Measurements from ENCODE around the gene WBP1. TPM values are rescaled to one million over a fixed set of nuclear protein-coding genes. Genes with fewer than 3 reads are reported as not detected.

The WBP1 gene
- total and polyA plus RNA-seq, 10 of the 15 experiments (the other 5 are each of a cell fraction or from before 2014, with no cell fraction given): 4.2 to 76.8 (median 43.8) TPM

DNA sequence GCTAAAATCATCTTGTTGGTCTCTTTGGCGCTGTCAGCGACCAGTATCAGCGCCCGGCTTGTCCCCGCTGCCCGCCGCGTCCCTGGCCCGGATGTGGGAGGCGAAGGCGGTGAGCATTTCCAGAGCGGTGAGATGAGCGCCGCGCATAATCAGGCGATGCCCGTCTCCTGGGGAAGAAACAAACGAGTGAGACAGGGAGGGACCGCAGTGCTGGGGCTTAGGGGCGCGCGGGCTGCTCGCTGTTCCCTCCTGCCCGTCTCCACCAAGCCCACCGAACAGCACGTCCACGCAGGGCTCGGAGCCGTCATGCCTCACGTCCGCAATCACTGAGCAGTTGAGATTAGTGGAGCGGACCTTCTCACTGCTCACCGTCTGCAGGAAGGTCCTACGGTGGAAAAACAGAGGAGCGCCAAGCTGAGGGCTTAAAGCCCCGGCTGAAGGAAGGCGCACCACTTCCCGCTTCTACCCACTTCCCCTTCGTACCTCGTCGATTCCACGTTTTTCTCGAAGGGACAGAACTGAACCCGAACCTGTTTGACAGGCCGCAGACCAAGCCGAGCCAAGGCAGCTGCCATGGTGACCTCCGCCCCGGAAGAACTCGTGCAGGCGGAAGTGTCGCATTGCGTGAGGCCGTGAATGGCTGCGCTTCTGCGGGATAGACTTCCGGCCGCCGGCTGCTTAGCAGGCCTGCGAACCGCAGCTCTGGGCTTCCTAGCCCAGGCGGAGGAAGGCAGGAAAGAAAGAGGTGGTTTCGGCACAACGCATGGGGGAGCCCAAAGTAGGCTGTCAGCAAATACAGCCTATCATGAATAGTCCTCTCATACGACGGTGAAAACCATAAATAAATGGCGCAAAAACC is 14.1 kb downstream of the WBP1 start, which contains the start of gene MRPL53 (continued):
- TF ChIP-seq, protein P1, sequence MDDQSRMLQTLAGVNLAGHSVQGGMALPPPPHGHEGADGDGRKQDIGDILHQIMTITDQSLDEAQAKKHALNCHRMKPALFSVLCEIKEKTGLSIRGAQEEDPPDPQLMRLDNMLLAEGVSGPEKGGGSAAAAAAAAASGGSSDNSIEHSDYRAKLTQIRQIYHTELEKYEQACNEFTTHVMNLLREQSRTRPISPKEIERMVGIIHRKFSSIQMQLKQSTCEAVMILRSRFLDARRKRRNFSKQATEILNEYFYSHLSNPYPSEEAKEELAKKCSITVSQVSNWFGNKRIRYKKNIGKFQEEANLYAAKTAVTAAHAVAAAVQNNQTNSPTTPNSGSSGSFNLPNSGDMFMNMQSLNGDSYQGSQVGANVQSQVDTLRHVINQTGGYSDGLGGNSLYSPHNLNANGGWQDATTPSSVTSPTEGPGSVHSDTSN (IDR thresholded peaks at IDR 0.05; ENCODE audit: insufficient replicate concordance, low read depth, low read length): peak; percentile 54
- TF ChIP-seq FOXK2 (IDR thresholded peaks at IDR 0.05) (no peak; the same call in 1 of the 2 replicates), SMC3 (IDR thresholded peaks at IDR 0.05; ENCODE audit: borderline replicate concordance, low read length) (no peak), MLLT1 (IDR thresholded peaks at IDR 0.05) (peak; percentile 73), SUPT20H (IDR thresholded peaks at IDR 0.05; ENCODE audit: borderline replicate concordance, control insufficient read depth, low read depth, low read length) (no peak), POU2F2 (IDR thresholded peaks at IDR 0.05; ENCODE audit: borderline replicate concordance, low read depth, low read length) (peak; percentile 93), NFXL1 (IDR thresholded peaks at IDR 0.05; ENCODE audit: borderline replicate concordance) (no peak), SMAD1 (IDR thresholded peaks at IDR 0.05; ENCODE audit: low read depth, partially characterized antibody) (peak; percentile 52), EZH2 (IDR thresholded peaks at IDR 0.05; ENCODE audit: borderline replicate concordance, control insufficient read depth, low read depth, low read length) (no peak), PAX5 (IDR thresholded peaks at IDR 0.05; ENCODE audit: borderline replicate concordance, low read depth, low read length) (peak; percentile 88), ZBED1 (IDR thresholded peaks at IDR 0.05; ENCODE audit: borderline replicate concordance) (peak; percentile 81; the same call in 1 of the 2 replicates), POLR2AphosphoS5 (IDR thresholded peaks at IDR 0.05; ENCODE audit: low read length) (peak; percentile 96), ELK1 (IDR thresholded peaks at IDR 0.05; ENCODE audit: low read depth, low read length) (peak; percentile 95), RCOR1 (conservative IDR thresholded peaks at IDR 0.05; ENCODE audit: low read depth, low read length) (no peak)
- TF ChIP-seq, protein P2, sequence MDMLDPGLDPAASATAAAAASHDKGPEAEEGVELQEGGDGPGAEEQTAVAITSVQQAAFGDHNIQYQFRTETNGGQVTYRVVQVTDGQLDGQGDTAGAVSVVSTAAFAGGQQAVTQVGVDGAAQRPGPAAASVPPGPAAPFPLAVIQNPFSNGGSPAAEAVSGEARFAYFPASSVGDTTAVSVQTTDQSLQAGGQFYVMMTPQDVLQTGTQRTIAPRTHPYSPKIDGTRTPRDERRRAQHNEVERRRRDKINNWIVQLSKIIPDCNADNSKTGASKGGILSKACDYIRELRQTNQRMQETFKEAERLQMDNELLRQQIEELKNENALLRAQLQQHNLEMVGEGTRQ (IDR thresholded peaks at IDR 0.05; ENCODE audit: borderline replicate concordance, low read depth, low read length): no peak
- TF ChIP-seq, protein P3, sequence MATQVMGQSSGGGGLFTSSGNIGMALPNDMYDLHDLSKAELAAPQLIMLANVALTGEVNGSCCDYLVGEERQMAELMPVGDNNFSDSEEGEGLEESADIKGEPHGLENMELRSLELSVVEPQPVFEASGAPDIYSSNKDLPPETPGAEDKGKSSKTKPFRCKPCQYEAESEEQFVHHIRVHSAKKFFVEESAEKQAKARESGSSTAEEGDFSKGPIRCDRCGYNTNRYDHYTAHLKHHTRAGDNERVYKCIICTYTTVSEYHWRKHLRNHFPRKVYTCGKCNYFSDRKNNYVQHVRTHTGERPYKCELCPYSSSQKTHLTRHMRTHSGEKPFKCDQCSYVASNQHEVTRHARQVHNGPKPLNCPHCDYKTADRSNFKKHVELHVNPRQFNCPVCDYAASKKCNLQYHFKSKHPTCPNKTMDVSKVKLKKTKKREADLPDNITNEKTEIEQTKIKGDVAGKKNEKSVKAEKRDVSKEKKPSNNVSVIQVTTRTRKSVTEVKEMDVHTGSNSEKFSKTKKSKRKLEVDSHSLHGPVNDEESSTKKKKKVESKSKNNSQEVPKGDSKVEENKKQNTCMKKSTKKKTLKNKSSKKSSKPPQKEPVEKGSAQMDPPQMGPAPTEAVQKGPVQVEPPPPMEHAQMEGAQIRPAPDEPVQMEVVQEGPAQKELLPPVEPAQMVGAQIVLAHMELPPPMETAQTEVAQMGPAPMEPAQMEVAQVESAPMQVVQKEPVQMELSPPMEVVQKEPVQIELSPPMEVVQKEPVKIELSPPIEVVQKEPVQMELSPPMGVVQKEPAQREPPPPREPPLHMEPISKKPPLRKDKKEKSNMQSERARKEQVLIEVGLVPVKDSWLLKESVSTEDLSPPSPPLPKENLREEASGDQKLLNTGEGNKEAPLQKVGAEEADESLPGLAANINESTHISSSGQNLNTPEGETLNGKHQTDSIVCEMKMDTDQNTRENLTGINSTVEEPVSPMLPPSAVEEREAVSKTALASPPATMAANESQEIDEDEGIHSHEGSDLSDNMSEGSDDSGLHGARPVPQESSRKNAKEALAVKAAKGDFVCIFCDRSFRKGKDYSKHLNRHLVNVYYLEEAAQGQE (IDR thresholded peaks at IDR 0.05; ENCODE audit: low read depth, low read length): no peak
